ENCODE results near the gene TULP1.

DNA sequence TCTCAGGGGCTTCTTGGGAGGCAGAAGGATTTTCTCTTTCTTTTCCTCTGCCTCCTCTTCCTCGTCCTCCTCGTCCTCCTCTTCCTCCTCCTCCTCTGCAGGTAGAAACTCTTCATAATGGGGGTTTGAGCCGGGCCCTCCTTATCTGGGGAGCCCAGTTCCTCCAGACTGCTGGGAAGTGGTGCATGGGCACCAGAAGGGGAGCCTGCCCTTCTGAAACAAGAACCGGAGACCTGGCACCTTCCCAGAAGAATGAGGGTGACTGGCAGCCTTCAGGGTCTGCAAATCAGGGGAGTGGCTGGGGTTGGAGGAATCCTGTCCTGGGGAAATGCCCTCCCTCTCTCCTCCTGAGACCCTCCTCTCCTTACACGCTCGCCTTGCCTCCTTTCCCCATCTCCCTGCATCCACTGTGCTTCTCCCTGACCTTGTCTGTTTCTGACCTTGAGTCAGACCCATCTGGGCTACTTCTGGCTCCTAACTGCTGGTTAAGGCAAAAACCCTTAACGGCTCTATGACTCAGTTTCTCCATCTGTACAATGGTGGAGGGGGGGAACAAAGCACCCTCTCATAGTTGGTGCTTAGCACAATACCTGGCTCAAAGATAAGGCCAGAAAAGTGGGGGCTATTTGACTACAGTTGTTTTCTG, 1.7 kb downstream of the TULP1 start:
- TF ChIP-seq CTCF (IDR thresholded peaks at IDR 0.05; ENCODE audit: low read depth, low read length, missing input control) (no peak), MAX (IDR thresholded peaks at IDR 0.05) (no peak), JUND (IDR thresholded peaks at IDR 0.05) (no peak)
- TF ChIP-seq, protein P1, sequence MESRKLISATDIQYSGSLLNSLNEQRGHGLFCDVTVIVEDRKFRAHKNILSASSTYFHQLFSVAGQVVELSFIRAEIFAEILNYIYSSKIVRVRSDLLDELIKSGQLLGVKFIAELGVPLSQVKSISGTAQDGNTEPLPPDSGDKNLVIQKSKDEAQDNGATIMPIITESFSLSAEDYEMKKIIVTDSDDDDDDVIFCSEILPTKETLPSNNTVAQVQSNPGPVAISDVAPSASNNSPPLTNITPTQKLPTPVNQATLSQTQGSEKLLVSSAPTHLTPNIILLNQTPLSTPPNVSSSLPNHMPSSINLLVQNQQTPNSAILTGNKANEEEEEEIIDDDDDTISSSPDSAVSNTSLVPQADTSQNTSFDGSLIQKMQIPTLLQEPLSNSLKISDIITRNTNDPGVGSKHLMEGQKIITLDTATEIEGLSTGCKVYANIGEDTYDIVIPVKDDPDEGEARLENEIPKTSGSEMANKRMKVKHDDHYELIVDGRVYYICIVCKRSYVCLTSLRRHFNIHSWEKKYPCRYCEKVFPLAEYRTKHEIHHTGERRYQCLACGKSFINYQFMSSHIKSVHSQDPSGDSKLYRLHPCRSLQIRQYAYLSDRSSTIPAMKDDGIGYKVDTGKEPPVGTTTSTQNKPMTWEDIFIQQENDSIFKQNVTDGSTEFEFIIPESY (IDR thresholded peaks at IDR 0.05): no peak
